ENCODE data around the gene LRRC58. TPM values are rescaled to one million over a fixed set of nuclear protein-coding genes. Genes with fewer than 3 reads are reported as not detected.

LRRC58 gene
- total RNA-seq, 2 donors from 2014 or later = 20.8 to 22.6 TPM

DNA sequence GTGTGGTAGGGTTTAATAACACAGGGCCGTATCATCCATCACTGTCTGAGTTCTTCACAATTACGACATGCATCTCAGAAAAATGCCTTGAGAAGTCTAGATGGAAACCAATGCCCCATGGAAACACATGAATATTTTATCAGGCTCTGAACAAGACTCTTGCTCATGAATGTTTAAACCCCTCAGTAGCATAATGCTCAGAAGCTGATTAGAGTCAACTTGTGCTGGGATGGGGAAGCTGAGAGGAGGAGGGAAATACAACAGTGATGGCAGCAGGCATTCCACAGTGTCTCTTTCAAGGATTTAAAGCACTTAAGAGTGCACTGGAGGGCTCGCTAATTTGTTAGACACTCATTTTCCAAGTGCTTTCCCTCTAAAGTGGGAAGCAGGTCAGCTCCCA lies 67.9 kb downstream of the LRRC58 start:
- no peak overlapping the region for H3K4me3 Mint-ChIP-seq
- peaks cover 56 to 86% of the 10 kb centered on the region in 2 donors for H3K27me3 Mint-ChIP-seq
- H3K4me1 Mint-ChIP-seq (ENCODE audit: low read depth in 2 of 2) = no peaks in the 10 kb centered on the region
- H3K36me3 Mint-ChIP-seq = no peaks in the 10 kb centered on the region
- no peaks in the 10 kb centered on the region for H3K9me3 Mint-ChIP-seq
- DNase-seq (ENCODE audit: low spot score) (no peak), ATAC-seq (no peak)
- no peak overlapping the region for H3K27ac Mint-ChIP-seq

DNA sequence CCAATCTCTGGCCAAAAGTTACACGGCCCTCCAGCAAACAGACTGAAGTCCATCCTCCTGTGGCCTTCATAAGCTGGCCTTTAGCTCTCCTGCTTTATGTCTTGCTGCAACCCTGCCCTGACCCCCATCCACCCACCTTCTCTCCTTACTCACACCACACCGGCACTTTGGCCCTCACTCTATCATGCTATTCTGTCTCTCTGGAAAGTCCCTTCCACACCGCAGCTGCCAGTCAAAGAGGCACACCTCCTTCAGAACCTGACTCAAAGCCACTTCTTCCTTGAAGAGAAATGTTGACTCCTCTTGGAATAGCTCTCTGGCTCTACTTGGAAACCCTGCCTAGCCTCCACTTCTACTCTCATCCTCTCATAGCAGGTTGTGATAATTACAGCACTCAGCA lies 68.6 kb downstream of the LRRC58 start:
- H3K9me3 Mint-ChIP-seq = no peaks in the 10 kb centered on the region
- H3K4me3 Mint-ChIP-seq = no peak overlapping the region
- no peak overlapping the region for H3K27ac Mint-ChIP-seq
- H3K4me1 Mint-ChIP-seq (ENCODE audit: low read depth in 2 of 2) = no peaks in the 10 kb centered on the region
- H3K36me3 Mint-ChIP-seq = no peaks in the 10 kb centered on the region
- peaks cover 57 to 86% of the 10 kb centered on the region in 2 donors for H3K27me3 Mint-ChIP-seq
- DNase-seq (ENCODE audit: low spot score) (no peak), ATAC-seq (no peak)

DNA sequence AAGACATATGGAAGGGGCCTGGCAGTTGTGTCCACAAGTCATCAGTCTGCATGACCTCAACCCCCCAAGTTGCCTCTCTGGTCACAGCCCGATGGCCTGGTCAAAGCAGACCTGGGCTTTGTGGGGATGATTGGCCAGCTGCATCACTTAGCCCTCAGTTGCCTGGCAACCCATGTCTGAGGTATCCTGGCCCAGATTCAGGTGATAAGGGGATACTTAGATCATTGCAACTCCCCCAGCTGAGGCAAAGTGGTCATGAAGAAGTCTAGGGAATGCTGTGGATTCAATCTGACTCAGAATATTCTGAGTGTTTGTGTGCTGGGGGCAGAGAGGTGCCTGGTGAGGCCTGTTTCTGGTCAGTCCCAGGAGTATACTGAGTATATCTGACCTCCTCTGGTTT lies 69.1 kb downstream of the LRRC58 start:
- ATAC-seq (no peak), DNase-seq (ENCODE audit: low spot score) (no peak)
- Mint-ChIP-seq H3K27ac (no peak overlapping the region), H3K27me3 (peaks cover 57 to 89% of the 10 kb centered on the region in 2 donors), H3K36me3 (no peaks in the 10 kb centered on the region), H3K4me1 (ENCODE audit: low read depth in 2 of 2) (no peaks in the 10 kb centered on the region), H3K9me3 (no peaks in the 10 kb centered on the region), H3K4me3 (no peak overlapping the region)

GRCh38 chr3:120276767-120277166 lies 72.4 kb downstream of the LRRC58 start:
- no peak for DNase-seq (ENCODE audit: low spot score)
- Mint-ChIP-seq H3K36me3 (no peaks in the 10 kb centered on the region), H3K9me3 (no peaks in the 10 kb centered on the region), H3K27me3 (peaks cover 50 to 67% of the 10 kb centered on the region in 2 donors), H3K4me3 (no peak overlapping the region), H3K4me1 (ENCODE audit: low read depth in 2 of 2) (no peaks in the 10 kb centered on the region), H3K27ac (no peak overlapping the region)
- no peak for ATAC-seq

DNA sequence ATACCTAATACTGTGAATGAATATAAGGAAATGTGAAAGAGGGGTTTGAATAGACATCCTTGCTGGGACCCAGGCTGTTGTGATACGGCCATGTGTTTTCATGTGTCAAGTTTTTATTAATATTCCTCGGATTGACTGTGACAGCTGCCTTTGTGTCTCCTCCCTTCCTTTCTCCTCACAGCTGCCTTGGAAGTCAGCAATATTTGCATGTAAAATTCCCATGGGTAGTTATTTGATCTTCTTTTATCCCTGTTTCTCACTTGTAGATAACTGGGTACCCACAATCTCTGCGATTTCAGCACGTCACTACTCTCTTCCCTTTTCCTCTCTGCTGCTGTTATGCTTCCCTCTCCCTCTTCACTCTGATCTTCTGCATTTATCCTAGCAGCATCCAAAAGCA lies 73.5 kb downstream of the LRRC58 start:
- ATAC-seq (no peak), DNase-seq (ENCODE audit: low spot score) (no peak)
- Mint-ChIP-seq H3K27ac (no peak overlapping the region), H3K36me3 (no peaks in the 10 kb centered on the region), H3K4me1 (ENCODE audit: low read depth in 2 of 2) (no peaks in the 10 kb centered on the region), H3K9me3 (no peaks in the 10 kb centered on the region), H3K27me3 (peaks cover 42 to 57% of the 10 kb centered on the region in 2 donors), H3K4me3 (no peak overlapping the region)

DNA sequence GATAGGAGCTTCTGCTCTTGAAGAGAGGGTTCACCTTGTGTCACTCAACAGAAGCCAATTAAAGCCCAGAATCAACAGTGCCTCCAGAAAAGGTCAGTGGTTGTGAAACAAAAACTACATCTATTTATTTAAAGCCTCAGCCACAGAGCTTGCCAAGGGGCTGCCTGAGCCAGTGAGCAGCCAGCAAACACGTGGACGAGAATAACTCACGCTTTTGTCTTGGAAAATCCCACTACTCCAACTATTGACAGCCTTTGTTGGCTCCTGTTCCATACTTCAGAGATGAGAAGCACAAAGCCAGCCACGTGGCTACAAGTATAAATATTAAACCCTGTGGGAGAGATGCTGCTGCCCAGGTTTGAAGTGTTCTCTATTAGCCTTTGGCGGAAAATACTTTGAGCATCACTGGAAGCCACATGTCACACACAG lies 74.4 kb downstream of the LRRC58 start:
- Mint-ChIP-seq H3K9me3 (no peaks in the 10 kb centered on the region), H3K27ac (no peak overlapping the region), H3K4me1 (ENCODE audit: low read depth in 2 of 2) (no peaks in the 10 kb centered on the region), H3K27me3 (peaks cover 40 to 56% of the 10 kb centered on the region in 2 donors), H3K36me3 (no peaks in the 10 kb centered on the region), H3K4me3 (no peak overlapping the region)
- DNase-seq (ENCODE audit: low spot score) = no peak
- no peak for ATAC-seq

Other genes with a start within 250 kb of the LRRC58 start
- under 1 TPM in 1 of 2 donors, not detected in 1; 0.12 TPM for gene GPR156, start 64.1 kb downstream of the LRRC58 start, total RNA-seq
- gene FSTL1, start 101.6 kb upstream of the LRRC58 start, total RNA-seq = 1 to 10 TPM; 1.4 to 2.6 TPM
- gene NDUFB4, start 247.0 kb upstream of the LRRC58 start, total RNA-seq = 100 to 1,000 TPM in 1 of 2 donors, 10 to 100 TPM in 1; 54.4 to 102 TPM

All from natural killer cell treated with Interleukin-12 subunit alpha and Interleukin-12 subunit beta and Interleukin-15 and Interleukin-18, amount 100 ng/mL, for 72 hours (primary cell).